Liver (tissue), 3 donors: Measurements from ENCODE around the gene DISC1.

Experiments
- ATF3 ChIP-seq: IDR thresholded peaks from 2 replicates; pipeline ENCODE4 v1.6.1; 2016; ENCODE audit warnings: antibody characterized with exemption
- RAD21 ChIP-seq, 2 donors: IDR thresholded peaks; 2 replicates each; pipeline ENCODE4 v1.6.1; 2016; ENCODE audit warnings: antibody characterized with exemption in 2 of 2, mild to moderate bottlenecking in 2 of 2
- RXRA ChIP-seq, 2 donors: IDR thresholded peaks; 2 replicates each; pipeline ENCODE4 v1.6.1; 2017 to 2018; ENCODE audit warnings: antibody characterized with exemption in 2 of 2, mild to moderate bottlenecking in 1 of 2
- SP1 ChIP-seq: IDR thresholded peaks from 2 replicates; pipeline ENCODE4 v1.6.1; 2018; ENCODE audit warnings: antibody characterized with exemption, mild to moderate bottlenecking
- YY1 ChIP-seq: IDR thresholded peaks from 2 replicates; pipeline ENCODE4 v1.6.1; 2016; ENCODE audit warnings: antibody characterized with exemption, mild to moderate bottlenecking
- ZBTB33 ChIP-seq: IDR thresholded peaks from 2 replicates; pipeline ENCODE4 v1.6.1; 2016; ENCODE audit warnings: antibody characterized with exemption
- TF ChIP-seq, protein P1 (sequence below): fragments of 150-350 bp; IDR thresholded peaks from 2 replicates; pipeline ENCODE4 v1.5.1; 2017; ENCODE audit warnings: improper control_type of control experiment, low read depth, low read length; ENCODE audit not compliant: missing input control
- TF ChIP-seq, protein P2 (sequence below): IDR thresholded peaks from 2 replicates; pipeline ENCODE4 v1.6.1; 2016; ENCODE audit warnings: antibody characterized with exemption
- donor health status: healthy.
- donor health status: healthy.

DNA sequence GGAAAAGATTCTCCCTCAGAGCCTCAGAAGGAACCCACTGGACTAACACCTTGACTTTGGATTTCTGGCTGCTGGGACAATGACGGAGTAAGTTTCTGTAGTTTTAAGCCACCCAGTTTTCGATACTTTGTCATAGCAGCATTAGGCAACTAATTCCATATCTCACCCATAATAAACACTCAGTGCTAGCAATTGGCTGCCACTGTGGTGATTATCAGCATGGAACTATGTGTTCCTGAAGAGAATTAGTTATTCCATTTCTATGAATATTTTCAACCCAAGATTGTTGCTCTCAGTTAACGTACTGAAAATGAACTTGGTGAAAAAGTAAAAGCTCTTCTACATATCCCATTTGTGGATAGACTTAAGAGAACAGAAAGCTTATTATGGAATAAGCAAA, 299.3 kb downstream of the DISC1 start:
- TF ChIP-seq, protein P1, sequence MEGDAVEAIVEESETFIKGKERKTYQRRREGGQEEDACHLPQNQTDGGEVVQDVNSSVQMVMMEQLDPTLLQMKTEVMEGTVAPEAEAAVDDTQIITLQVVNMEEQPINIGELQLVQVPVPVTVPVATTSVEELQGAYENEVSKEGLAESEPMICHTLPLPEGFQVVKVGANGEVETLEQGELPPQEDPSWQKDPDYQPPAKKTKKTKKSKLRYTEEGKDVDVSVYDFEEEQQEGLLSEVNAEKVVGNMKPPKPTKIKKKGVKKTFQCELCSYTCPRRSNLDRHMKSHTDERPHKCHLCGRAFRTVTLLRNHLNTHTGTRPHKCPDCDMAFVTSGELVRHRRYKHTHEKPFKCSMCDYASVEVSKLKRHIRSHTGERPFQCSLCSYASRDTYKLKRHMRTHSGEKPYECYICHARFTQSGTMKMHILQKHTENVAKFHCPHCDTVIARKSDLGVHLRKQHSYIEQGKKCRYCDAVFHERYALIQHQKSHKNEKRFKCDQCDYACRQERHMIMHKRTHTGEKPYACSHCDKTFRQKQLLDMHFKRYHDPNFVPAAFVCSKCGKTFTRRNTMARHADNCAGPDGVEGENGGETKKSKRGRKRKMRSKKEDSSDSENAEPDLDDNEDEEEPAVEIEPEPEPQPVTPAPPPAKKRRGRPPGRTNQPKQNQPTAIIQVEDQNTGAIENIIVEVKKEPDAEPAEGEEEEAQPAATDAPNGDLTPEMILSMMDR = no peak
- TF ChIP-seq YY1 (no peak), RAD21 (IDR thresholded peaks at IDR 0.05) (no peak), ATF3 (no peak), ZBTB33 (no peak), SP1 (no peak), RXRA (IDR thresholded peaks at IDR 0.05) (no peak)
- TF ChIP-seq, protein P2, sequence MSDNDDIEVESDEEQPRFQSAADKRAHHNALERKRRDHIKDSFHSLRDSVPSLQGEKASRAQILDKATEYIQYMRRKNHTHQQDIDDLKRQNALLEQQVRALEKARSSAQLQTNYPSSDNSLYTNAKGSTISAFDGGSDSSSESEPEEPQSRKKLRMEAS = no peak
